IMR-90 (cell line): ENCODE results near the gene HSD17B10. TPM values are rescaled to one million over a fixed set of nuclear protein-coding genes. Genes with fewer than 3 reads are reported as not detected.

Experiments used
- ATAC-seq: fragments of 200-7000 bp; cut with Tn5 transposase; 2 replicates; pipeline ENCODE4 v1.9.1; 2020; ENCODE audit warnings: low read depth, mild to moderate bottlenecking, moderate library complexity
- BruUV-seq: library from RNA; stranded (reverse); fragments of 400-500 nt; replicated peaks from 2 replicates; lab custom pipeline; 2021; lab: Mats Ljungman, UMichigan
- CTCF ChIA-PET: fragments of 300-600 bp; formaldehyde crosslinking; extraction: SDS; loops from one replicate; lab custom pipeline; 2021; ENCODE audit warnings: antibody characterized with exemption; lab: Yijun Ruan, JAX
- POLR2A ChIA-PET: fragments of 300-600 bp; sonication (Branson Sonifier 250); formaldehyde crosslinking; loops from one replicate; lab custom pipeline; 2022; ENCODE audit warnings: antibody characterized with exemption; ENCODE audit not compliant: unreplicated experiment; lab: Charles Lee
- DNase-seq: peaks from one replicate; pipeline ENCODE4 v3.0.0; 2013
- H2AFZ ChIP-seq: replicated peaks from 2 replicates; pipeline ENCODE3; 2013; ENCODE audit warnings: low read length, mild to moderate bottlenecking; ENCODE audit not compliant: poor library complexity
- H2AK5ac ChIP-seq: 2 replicates; pipeline ENCODE4 v1.6.1; 2013; ENCODE audit warnings: low read depth, low read length, inconsistent platforms
- H2AK9ac ChIP-seq: replicated peaks from 2 replicates; pipeline ENCODE3; 2013; ENCODE audit warnings: mild to moderate bottlenecking, low read depth, low read length, moderate library complexity; ENCODE audit not compliant: poor library complexity
- H2BK120ac ChIP-seq: 2 replicates; pipeline ENCODE4 v1.6.1; 2013; ENCODE audit warnings: low read depth, low read length, inconsistent platforms
- H2BK15ac ChIP-seq: 3 replicates; pipeline ENCODE4 v1.6.1; 2013; ENCODE audit warnings: low read depth, low read length, inconsistent platforms
- H2BK20ac ChIP-seq: 2 replicates; pipeline ENCODE4 v1.6.1; 2013; ENCODE audit warnings: low read depth, mild to moderate bottlenecking, inconsistent platforms, low read length, moderate library complexity
- H2BK5ac ChIP-seq: 2 replicates; pipeline ENCODE4 v1.6.1; 2013; ENCODE audit warnings: mild to moderate bottlenecking, low read depth, low read length, inconsistent platforms; ENCODE audit not compliant: poor library complexity, severe bottlenecking
- H3K14ac ChIP-seq: replicated peaks from 2 replicates; pipeline ENCODE4 v1.6.1; 2013; ENCODE audit warnings: low read depth, low read length, inconsistent platforms
- H3K18ac ChIP-seq: 2 replicates; pipeline ENCODE4 v1.6.1; 2013; ENCODE audit warnings: low read depth, low read length, control low read depth
- H3K23ac ChIP-seq: 2 replicates; pipeline ENCODE4 v1.6.1; 2013; ENCODE audit warnings: low read depth, low read length, inconsistent platforms
- H3K27ac ChIP-seq: 2 replicates; pipeline ENCODE4 v1.5.1; 2013; ENCODE audit warnings: mild to moderate bottlenecking, control low read depth, low read length; ENCODE audit not compliant: insufficient read depth
- H3K27me3 ChIP-seq: 2 replicates; pipeline ENCODE4 v1.6.1; 2013; ENCODE audit warnings: low read length; ENCODE audit not compliant: control insufficient read depth, insufficient read depth
- H3K36me3 ChIP-seq: 2 replicates; pipeline ENCODE4 v1.6.1; 2013; ENCODE audit warnings: low read length, mixed read lengths; ENCODE audit not compliant: control insufficient read depth, insufficient read depth
- H3K4ac ChIP-seq: 2 replicates; pipeline ENCODE4 v1.6.1; 2013; ENCODE audit warnings: low read depth, low read length, inconsistent platforms
- H3K4me1 ChIP-seq: 2 replicates; pipeline ENCODE4 v1.6.1; 2013; ENCODE audit warnings: low read length, mixed read lengths; ENCODE audit not compliant: control insufficient read depth, insufficient read depth
- H3K4me2 ChIP-seq: 2 replicates; pipeline ENCODE4 v1.6.1; 2013; ENCODE audit warnings: low read depth, mild to moderate bottlenecking, control low read depth, low read length, moderate library complexity
- H3K4me3 ChIP-seq: 2 replicates; pipeline ENCODE4 v1.5.1; 2013; ENCODE audit warnings: low read depth, mild to moderate bottlenecking, control low read depth, low read length, moderate library complexity; ENCODE audit not compliant: insufficient read depth
- H3K56ac ChIP-seq: 2 replicates; pipeline ENCODE4 v1.6.1; 2013; ENCODE audit warnings: low read length, inconsistent platforms; ENCODE audit not compliant: insufficient read depth; ENCODE audit errors: extremely low read depth
- H3K79me1 ChIP-seq, 2 experiments: 2 replicates each; pipeline ENCODE4 v1.6.1; 2013; ENCODE audit warnings: low read length in 2 of 2, inconsistent platforms in 1 of 2, low read depth in 1 of 2
- H3K9ac ChIP-seq: 2 replicates; pipeline ENCODE4 v1.6.1; 2013; ENCODE audit warnings: low read depth, low read length, control low read depth
- H3K9me1 ChIP-seq: 2 replicates; pipeline ENCODE4 v1.6.1; 2013; ENCODE audit warnings: low read length, inconsistent platforms; ENCODE audit not compliant: insufficient read depth
- H3K9me3 ChIP-seq: 2 replicates; pipeline ENCODE4 v1.6.1; 2013; ENCODE audit warnings: low read length; ENCODE audit not compliant: control insufficient read depth, insufficient read depth
- H4K20me1 ChIP-seq: 2 replicates; pipeline ENCODE4 v1.6.1; 2013; ENCODE audit warnings: low read length, inconsistent platforms; ENCODE audit not compliant: insufficient read depth
- H4K5ac ChIP-seq: 2 replicates; pipeline ENCODE4 v1.6.1; 2013; ENCODE audit warnings: mild to moderate bottlenecking, low read depth, low read length, control low read depth
- H4K8ac ChIP-seq, 2 experiments: 2 replicates each; pipeline ENCODE4 v1.6.1; 2013; ENCODE audit warnings: low read depth in 2 of 2, low read length in 2 of 2, control low read depth in 1 of 2, inconsistent platforms in 1 of 2
- H4K91ac ChIP-seq: 2 replicates; pipeline ENCODE4 v1.6.1; 2013; ENCODE audit warnings: low read depth, low read length, inconsistent platforms; ENCODE audit not compliant: insufficient read depth
- BHLHE40 ChIP-seq: fragments of 150-350 bp; IDR thresholded peaks from 2 replicates; pipeline ENCODE4 v1.6.1; 2016; ENCODE audit warnings: mild to moderate bottlenecking, low read depth, low read length
- CEBPB ChIP-seq: IDR thresholded peaks from 2 replicates; pipeline ENCODE4 v1.6.1; 2012; ENCODE audit warnings: low read depth, low read length, improper control_type of control experiment
- CTCF ChIP-seq: conservative IDR thresholded peaks from 2 replicates; pipeline ENCODE4 v1.5.1; 2012; ENCODE audit warnings: mild to moderate bottlenecking, low read depth, low read length, improper control_type of control experiment
- ELK1 ChIP-seq: fragments of 150-350 bp; IDR thresholded peaks from 2 replicates; pipeline ENCODE4 v1.6.1; 2016; ENCODE audit warnings: low read depth, mild to moderate bottlenecking, low read length, moderate library complexity, borderline replicate concordance
- FOS ChIP-seq: fragments of 150-350 bp; IDR thresholded peaks from 2 replicates; pipeline ENCODE4 v1.6.1; 2016; ENCODE audit warnings: low read depth, low read length
- MAFK ChIP-seq: IDR thresholded peaks from 2 replicates; pipeline ENCODE4 v1.6.1; 2012; ENCODE audit warnings: low read depth, low read length, improper control_type of control experiment
- MAZ ChIP-seq: IDR thresholded peaks from 2 replicates; pipeline ENCODE4 v1.6.1; 2012; ENCODE audit warnings: low read depth, mild to moderate bottlenecking, low read length, improper control_type of control experiment, moderate library complexity, borderline replicate concordance
- MXI1 ChIP-seq: IDR thresholded peaks from 2 replicates; pipeline ENCODE4 v1.6.1; 2012; ENCODE audit warnings: low read depth, mild to moderate bottlenecking, low read length, moderate library complexity, borderline replicate concordance
- POLR2A ChIP-seq: IDR thresholded peaks from 2 replicates; pipeline ENCODE4 v1.6.1; 2012; ENCODE audit warnings: mild to moderate bottlenecking, low read depth, low read length
- RAD21 ChIP-seq: IDR thresholded peaks from 2 replicates; pipeline ENCODE4 v1.6.1; 2012; ENCODE audit warnings: low read length, improper control_type of control experiment
- SMC3 ChIP-seq: fragments of 150-350 bp; IDR thresholded peaks from 2 replicates; pipeline ENCODE4 v1.6.1; 2016; ENCODE audit warnings: low read depth, mild to moderate bottlenecking, antibody characterized with exemption, low read length, moderate library complexity
- USF2 ChIP-seq: fragments of 150-350 bp; IDR thresholded peaks from 2 replicates; pipeline ENCODE4 v1.6.1; 2017; ENCODE audit warnings: mild to moderate bottlenecking, antibody characterized with exemption, low read length, low read depth
- WGBS, 2 experiments: methylation state at CpG; one replicate each; pipeline versions ENCODE4 v1.1.5 to v1.1.7; 2013; ENCODE audit warnings: missing lambda C conversion rate in 2 of 2; ENCODE audit not compliant: insufficient read length in 1 of 2; ENCODE audit errors: extremely low coverage in 2 of 2; 5-methylcytosine and 5-hydroxymethylcytosine counted together
- dilution Hi-C: fragments of 300-500 bp; cut with HindIII; formaldehyde crosslinking; loops from one replicate; pipeline ENCODE4 v1.14.3; 2018; ENCODE audit warnings: low sequenced_read_pairs; ENCODE audit not compliant: unreplicated experiment
- in situ Hi-C: fragments of 300-500 bp; cut with MboI; formaldehyde crosslinking; loops from 3 replicates; pipeline ENCODE4 v1.14.3; 2019; ENCODE audit warnings: low sequenced_read_pairs, inconsistent platforms, mixed read lengths
- intact Hi-C: fragments of 100-400 bp; cut with micrococcal nuclease; formaldehyde crosslinking; loops from 2 replicates; pipeline ENCODE4 v1.10.0; 2022
- polyA plus RNA-seq, 3 experiments: library from polyadenylated mRNA; depleted of rRNA; stranded (reverse); fragments of >200 nt; gene quantifications; 2 replicates each; pipeline ENCODE4 v1.2.3, GENCODE V29; 2012; ENCODE audit warnings: low replicate concordance in 1 of 3
- total RNA-seq: library from RNA; depleted of rRNA; stranded (reverse); fragments of >200 nt; gene quantifications from 2 replicates; pipeline ENCODE4 v1.2.3, GENCODE V29; 2012

HSD17B10 gene
- total and polyA plus RNA-seq, 2 of the 4 experiments (the other 2 are of a cell fraction), result 99.8 to 118 TPM

- H3K9me1 ChIP-seq, result no peaks in the 10 kb centered on the region; the same call in 1 of the 2 replicates
- in situ Hi-C loops (loop anchor here (10.0 kb wide), 1 partner anchor 61 kb away; no protein-coding TSS in a partner anchor), dilution Hi-C loops (no loop called here), intact Hi-C loops (no loop called here)
- no peak overlapping the region for H3K18ac ChIP-seq
- CTCF ChIA-PET, result interaction anchor here (0.6 to 1.1 kb wide), 6 partner anchors 10 to 194 kb away, joined by 3 to 5 read pairs (median 4); no protein-coding TSS in a partner anchor
- no peak overlapping the region for H3K27ac ChIP-seq
- TF ChIP-seq MAFK (no peak), MAZ (no peak), MXI1 (no peak), ELK1 (no peak), CEBPB (no peak), CTCF (peak; percentile 58), BHLHE40 (no peak), USF2 (no peak), POLR2A (no peak), RAD21 (peak; percentile 55), FOS (no peak), SMC3 (peak; percentile 40; the same call in 1 of the 2 replicates)
- H2AFZ ChIP-seq, result no peak overlapping the region
- H3K4me3 ChIP-seq, result no peak overlapping the region
- 4% methylated on average over 5 of the region's 6 CpGs; no CpG with 5 or more reads in 1 of the 2 experiments for WGBS, 2 experiments
- no peak overlapping the region for H3K4me2 ChIP-seq
- no peaks in the 10 kb centered on the region for H3K9me3 ChIP-seq
- BruUV-seq, result no TSS peak
- no peak overlapping the region for H4K91ac ChIP-seq
- no peak overlapping the region for H4K5ac ChIP-seq
- peak; percentile 30 for DNase-seq
- POLR2A ChIA-PET, result interaction anchor here (0.6 kb wide), 1 partner anchor 20 kb away, joined by 6 read pairs; no protein-coding TSS in a partner anchor
- no peak overlapping the region for H2BK5ac ChIP-seq
- no peaks in the 10 kb centered on the region for H3K36me3 ChIP-seq
- peak; percentile 68; the same call in 1 of the 2 replicates for ATAC-seq
- H2AK9ac ChIP-seq, result no peak overlapping the region
- no peak overlapping the region for H3K14ac ChIP-seq
- no peaks in the 10 kb centered on the region for H3K79me1 ChIP-seq
- H4K20me1 ChIP-seq, result no peaks in the 10 kb centered on the region
- H3K4me1 ChIP-seq, result peaks cover 4% of the 10 kb centered on the region; the same call in 1 of the 2 replicates
- no peak overlapping the region for H4K8ac ChIP-seq
- no peak overlapping the region for H3K4ac ChIP-seq
- H2AK5ac ChIP-seq, result no peak overlapping the region
- H3K56ac ChIP-seq, result no peak overlapping the region
- no peak overlapping the region for H3K9ac ChIP-seq
- H2BK15ac ChIP-seq, result no peak overlapping the region
- no peak overlapping the region for H2BK120ac ChIP-seq
- peaks cover 11% of the 10 kb centered on the region for H3K27me3 ChIP-seq
- no peak overlapping the region for H3K23ac ChIP-seq
- no peak overlapping the region for H2BK20ac ChIP-seq
Observed at GRCh38 chrX:53445977-53446376, 11.8 kb upstream of the HSD17B10 start.
